Measurements from ENCODE around the gene CFAP97D1.

DNA sequence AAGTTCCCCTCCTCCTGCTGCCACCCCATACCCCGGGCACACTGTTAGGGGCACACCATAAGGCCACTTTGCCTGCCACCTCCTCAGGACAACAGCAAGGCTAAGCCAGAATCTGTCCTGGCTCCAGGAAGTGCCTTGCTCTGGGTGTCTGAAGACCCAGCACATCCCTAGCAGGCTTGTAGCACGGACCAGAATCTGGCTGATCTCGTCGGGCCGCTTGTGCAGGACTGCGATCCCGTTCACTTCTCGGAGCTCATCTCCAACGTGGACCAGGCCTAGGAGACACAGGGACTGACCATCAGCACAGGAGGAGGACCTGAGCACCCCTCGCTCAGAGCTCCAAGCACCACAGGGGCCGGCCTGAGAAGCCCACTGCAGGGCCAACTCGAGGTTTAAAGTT, 45.3 kb downstream of the CFAP97D1 start:
- TF ChIP-seq CTCF (conservative IDR thresholded peaks at IDR 0.05; ENCODE audit: low read depth in 2 of 2), result no peak
- TF ChIP-seq EZH2phosphoT487 (IDR thresholded peaks at IDR 0.05; ENCODE audit: unreplicated experiment), result no peak
- TF ChIP-seq NANOG (IDR thresholded peaks at IDR 0.05; ENCODE audit: borderline replicate concordance), result no peak
- TF ChIP-seq EZH2 (IDR thresholded peaks at IDR 0.05; ENCODE audit: low read depth, unreplicated experiment), result no peak
- TF ChIP-seq POLR2AphosphoS5 (IDR thresholded peaks at IDR 0.05; ENCODE audit: low read depth), result no peak
- no peak for TF ChIP-seq REST (IDR thresholded peaks at IDR 0.05; ENCODE audit: unreplicated experiment)
- TF ChIP-seq CREB1 (CRISPR knock-in tag; IDR thresholded peaks at IDR 0.05; ENCODE audit: low read depth), result no peak
- TF ChIP-seq, protein P1, sequence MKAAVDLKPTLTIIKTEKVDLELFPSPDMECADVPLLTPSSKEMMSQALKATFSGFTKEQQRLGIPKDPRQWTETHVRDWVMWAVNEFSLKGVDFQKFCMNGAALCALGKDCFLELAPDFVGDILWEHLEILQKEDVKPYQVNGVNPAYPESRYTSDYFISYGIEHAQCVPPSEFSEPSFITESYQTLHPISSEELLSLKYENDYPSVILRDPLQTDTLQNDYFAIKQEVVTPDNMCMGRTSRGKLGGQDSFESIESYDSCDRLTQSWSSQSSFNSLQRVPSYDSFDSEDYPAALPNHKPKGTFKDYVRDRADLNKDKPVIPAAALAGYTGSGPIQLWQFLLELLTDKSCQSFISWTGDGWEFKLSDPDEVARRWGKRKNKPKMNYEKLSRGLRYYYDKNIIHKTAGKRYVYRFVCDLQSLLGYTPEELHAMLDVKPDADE (IDR thresholded peaks at IDR 0.05), result no peak
- TF ChIP-seq JUNB (IDR thresholded peaks at IDR 0.05; ENCODE audit: unreplicated experiment), result no peak
- TF ChIP-seq ZNF114 (CRISPR knock-in tag; IDR thresholded peaks at IDR 0.05), result no peak
- TF ChIP-seq STAT1 (IDR thresholded peaks at IDR 0.05; ENCODE audit: unreplicated experiment), result no peak
- no peak for TF ChIP-seq ZNF331 (CRISPR knock-in tag; IDR thresholded peaks at IDR 0.05; ENCODE audit: low read depth)

Measured in GM23338 (cell line).